ENCODE measurements around the gene RPRD1B.
"Not testable (repeated sequence)": the region's sequence is repeated elsewhere in the genome, so short reads cannot be mapped to it uniquely, and the experiment has no call there.

RPRD1B gene

GRCh38 chr20:38106461-38106860 is 72.9 kb downstream of the RPRD1B start:
- H3K9ac ChIP-seq (ENCODE audit: low read length), result no peak overlapping the region

GRCh38 chr20:38107386-38107785 is 73.8 kb downstream of the RPRD1B start:
- not testable (repeated sequence) for H3K36me3 ChIP-seq (ENCODE audit: control insufficient read depth, insufficient read depth, low read length); H3K4me1 ChIP-seq (ENCODE audit: control insufficient read depth, insufficient read depth, low read length); H3K9me3 ChIP-seq (ENCODE audit: control insufficient read depth, low read length); H3K9ac ChIP-seq (ENCODE audit: low read length); H3K4me3 ChIP-seq (ENCODE audit: low read length); H3K27me3 ChIP-seq (ENCODE audit: control insufficient read depth, insufficient read depth, low read length)

More at GRCh38 chr20:38106461-38106860, 72.9 kb downstream of the RPRD1B start:
- Histone ChIP-seq H3K4me1 (ENCODE audit: control insufficient read depth, insufficient read depth, low read length) (peaks cover 5% of the 10 kb centered on the region), H3K9me3 (ENCODE audit: control insufficient read depth, low read length) (no peaks in the 10 kb centered on the region), H3K36me3 (ENCODE audit: control insufficient read depth, insufficient read depth, low read length) (no peaks in the 10 kb centered on the region), H3K4me3 (ENCODE audit: low read length) (no peak overlapping the region), H3K27me3 (ENCODE audit: control insufficient read depth, insufficient read depth, low read length) (no peaks in the 10 kb centered on the region)

DNA sequence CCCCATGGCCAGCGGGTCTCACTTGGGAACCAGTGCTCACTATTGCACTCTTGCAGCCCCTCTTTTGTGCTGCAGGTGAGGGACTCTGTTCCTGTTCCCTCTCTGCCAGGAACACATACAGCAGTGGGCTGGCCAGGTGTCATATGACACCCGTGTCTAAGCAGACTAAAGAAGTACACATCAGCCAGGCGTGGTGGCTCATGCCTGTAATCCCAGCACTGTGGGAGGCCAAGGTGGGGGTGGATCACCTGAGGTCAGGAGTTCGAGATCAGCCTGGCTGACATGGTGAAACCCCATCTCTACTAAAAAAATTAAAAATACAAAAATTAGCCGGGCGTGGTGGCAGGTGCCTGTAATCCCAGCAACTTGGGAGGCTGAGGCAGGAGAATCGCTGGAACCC is 74.4 kb downstream of the RPRD1B start:
- H3K9ac ChIP-seq (ENCODE audit: low read length); H3K4me1 ChIP-seq (ENCODE audit: control insufficient read depth, insufficient read depth, low read length); H3K9me3 ChIP-seq (ENCODE audit: control insufficient read depth, low read length); H3K4me3 ChIP-seq (ENCODE audit: low read length); H3K27me3 ChIP-seq (ENCODE audit: control insufficient read depth, insufficient read depth, low read length); H3K36me3 ChIP-seq (ENCODE audit: control insufficient read depth, insufficient read depth, low read length): not testable (repeated sequence)

DNA sequence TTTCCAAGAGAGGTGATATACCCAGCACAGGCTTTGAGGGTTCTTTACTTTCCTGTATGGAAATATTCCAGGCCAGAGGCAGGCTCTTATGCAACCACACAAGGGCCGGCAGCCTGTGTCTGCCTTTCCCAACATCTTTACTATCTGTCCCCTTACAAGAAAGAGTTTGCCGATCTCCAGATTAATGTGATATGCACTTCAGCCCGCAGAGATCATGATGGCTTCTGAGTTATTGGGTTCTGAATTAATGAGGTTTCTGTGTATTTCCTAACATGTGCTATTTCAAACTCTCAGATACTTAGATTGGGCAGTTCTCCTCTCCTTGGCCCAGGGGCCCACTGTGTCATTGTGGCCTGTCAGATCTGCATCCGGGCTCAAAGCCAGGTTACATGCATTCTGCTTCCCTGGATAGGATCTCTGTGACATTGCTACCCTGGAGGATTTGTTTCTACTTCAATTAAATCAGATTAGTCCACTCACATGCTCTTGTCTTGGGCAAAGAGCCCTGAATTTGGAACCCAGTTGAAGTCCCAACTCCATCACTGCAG is 75.0 kb downstream of the RPRD1B start:
- H3K27me3 ChIP-seq (ENCODE audit: control insufficient read depth, insufficient read depth, low read length), result no peaks in the 10 kb centered on the region
- H3K36me3 ChIP-seq (ENCODE audit: control insufficient read depth, insufficient read depth, low read length), result no peaks in the 10 kb centered on the region
- H3K9ac ChIP-seq (ENCODE audit: low read length), result no peak overlapping the region
- H3K9me3 ChIP-seq (ENCODE audit: control insufficient read depth, low read length), result no peaks in the 10 kb centered on the region
- H3K4me1 ChIP-seq (ENCODE audit: control insufficient read depth, insufficient read depth, low read length), result peaks cover 5% of the 10 kb centered on the region
- H3K4me3 ChIP-seq (ENCODE audit: low read length), result no peak overlapping the region

GRCh38 chr20:38108986-38109541 is 75.5 kb downstream of the RPRD1B start:
- no peaks in the 10 kb centered on the region for H3K36me3 ChIP-seq (ENCODE audit: control insufficient read depth, insufficient read depth, low read length)
- no peak overlapping the region for H3K4me3 ChIP-seq (ENCODE audit: low read length)
- no peaks in the 10 kb centered on the region for H3K9me3 ChIP-seq (ENCODE audit: control insufficient read depth, low read length)
- no peaks in the 10 kb centered on the region for H3K27me3 ChIP-seq (ENCODE audit: control insufficient read depth, insufficient read depth, low read length)
- peaks cover 6% of the 10 kb centered on the region for H3K4me1 ChIP-seq (ENCODE audit: control insufficient read depth, insufficient read depth, low read length)
- no peak overlapping the region for H3K9ac ChIP-seq (ENCODE audit: low read length)

DNA sequence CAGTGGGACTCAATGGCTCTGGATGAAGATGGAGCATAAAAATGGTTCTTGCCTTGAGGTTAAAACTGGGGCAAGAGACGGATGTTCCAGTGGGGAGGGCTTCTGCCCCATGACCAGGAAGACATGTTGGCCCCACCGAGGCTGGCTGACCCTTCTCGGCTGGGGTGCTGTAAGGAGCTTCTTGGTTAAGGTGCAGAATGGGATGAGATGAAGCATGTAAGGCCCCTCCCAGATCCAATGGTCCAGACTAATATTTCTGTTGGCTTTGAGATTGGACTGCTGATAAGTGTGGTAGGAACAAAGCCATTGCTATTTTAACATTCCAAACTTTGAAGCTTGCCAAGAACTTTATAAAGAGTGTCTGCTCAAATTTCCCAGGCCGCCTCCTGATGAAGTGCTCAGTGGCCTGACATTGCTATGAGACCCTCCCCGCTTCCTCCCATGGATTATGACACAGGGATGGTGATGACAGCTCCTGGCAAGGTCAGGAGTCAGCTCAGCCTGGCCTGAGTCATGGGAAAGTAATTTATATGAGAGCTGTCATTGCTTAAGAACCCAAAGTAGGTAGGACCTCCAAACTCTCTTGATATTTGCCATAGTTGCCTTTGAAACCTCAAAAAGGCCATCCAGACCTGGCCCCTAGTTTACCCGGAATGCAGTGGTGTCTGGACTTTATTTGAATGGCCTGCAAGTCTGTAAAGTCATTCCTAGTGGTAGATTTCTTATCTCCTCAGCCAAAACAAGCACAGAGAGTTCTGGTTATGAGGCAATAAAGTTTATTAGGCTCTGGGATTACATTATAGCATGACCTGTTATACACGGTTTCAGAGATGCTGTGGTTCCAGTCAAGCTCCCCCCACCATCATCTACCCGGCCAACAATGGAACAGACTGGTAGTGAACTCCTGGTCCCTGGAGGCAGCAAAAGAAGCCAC is 76.3 kb downstream of the RPRD1B start:
- no peak overlapping the region for H3K9ac ChIP-seq (ENCODE audit: low read length)
- peaks cover 7% of the 10 kb centered on the region for H3K4me1 ChIP-seq (ENCODE audit: control insufficient read depth, insufficient read depth, low read length)
- no peaks in the 10 kb centered on the region for H3K27me3 ChIP-seq (ENCODE audit: control insufficient read depth, insufficient read depth, low read length)
- H3K4me3 ChIP-seq (ENCODE audit: low read length), result no peak overlapping the region
- no peaks in the 10 kb centered on the region for H3K9me3 ChIP-seq (ENCODE audit: control insufficient read depth, low read length)
- H3K36me3 ChIP-seq (ENCODE audit: control insufficient read depth, insufficient read depth, low read length), result no peaks in the 10 kb centered on the region

DNA sequence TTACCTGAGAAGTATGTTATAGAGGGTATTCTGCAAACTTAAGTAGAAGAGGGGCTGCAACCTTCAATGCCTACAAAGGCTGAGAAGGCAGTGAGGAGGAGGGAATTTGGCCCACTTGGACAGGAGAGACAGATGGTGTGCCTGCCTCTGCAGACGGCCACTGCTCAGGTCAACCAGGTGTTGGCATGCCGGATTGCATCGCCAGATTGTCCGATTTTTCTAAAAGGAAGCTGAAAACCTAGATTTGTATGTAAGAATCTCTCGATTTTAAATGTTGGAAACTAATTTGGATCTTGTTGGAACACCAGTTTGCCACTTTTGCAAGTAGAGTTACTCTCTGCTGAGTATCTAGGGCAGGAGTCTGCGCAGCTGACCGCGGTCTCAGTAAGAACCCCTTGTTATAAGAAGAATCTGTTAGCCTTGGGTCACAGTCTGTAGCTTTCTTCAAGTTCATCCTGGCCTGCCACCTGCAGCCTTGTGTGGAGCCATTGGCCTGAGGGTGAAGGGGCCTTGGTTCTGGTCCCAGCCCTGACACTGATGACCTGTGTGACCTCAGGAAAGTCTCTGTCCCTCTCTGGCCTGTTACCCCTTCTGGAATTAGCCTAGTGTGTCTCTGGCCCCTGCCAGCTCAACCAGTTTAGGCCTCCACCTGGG is 77.1 kb downstream of the RPRD1B start:
- H3K27me3 ChIP-seq (ENCODE audit: control insufficient read depth, insufficient read depth, low read length), result no peaks in the 10 kb centered on the region
- H3K4me3 ChIP-seq (ENCODE audit: low read length), result no peak overlapping the region
- peaks cover 7% of the 10 kb centered on the region for H3K4me1 ChIP-seq (ENCODE audit: control insufficient read depth, insufficient read depth, low read length)
- no peaks in the 10 kb centered on the region for H3K9me3 ChIP-seq (ENCODE audit: control insufficient read depth, low read length)
- no peak overlapping the region for H3K9ac ChIP-seq (ENCODE audit: low read length)
- H3K36me3 ChIP-seq (ENCODE audit: control insufficient read depth, insufficient read depth, low read length), result no peaks in the 10 kb centered on the region

GRCh38 chr20:38111366-38112232 is 78.1 kb downstream of the RPRD1B start:
- Histone ChIP-seq H3K36me3 (ENCODE audit: control insufficient read depth, insufficient read depth, low read length) (no peaks in the 10 kb centered on the region), H3K9ac (ENCODE audit: low read length) (no peak overlapping the region), H3K4me3 (ENCODE audit: low read length) (no peak overlapping the region), H3K4me1 (ENCODE audit: control insufficient read depth, insufficient read depth, low read length) (peaks cover 7% of the 10 kb centered on the region), H3K27me3 (ENCODE audit: control insufficient read depth, insufficient read depth, low read length) (no peaks in the 10 kb centered on the region), H3K9me3 (ENCODE audit: control insufficient read depth, low read length) (no peaks in the 10 kb centered on the region)

DNA sequence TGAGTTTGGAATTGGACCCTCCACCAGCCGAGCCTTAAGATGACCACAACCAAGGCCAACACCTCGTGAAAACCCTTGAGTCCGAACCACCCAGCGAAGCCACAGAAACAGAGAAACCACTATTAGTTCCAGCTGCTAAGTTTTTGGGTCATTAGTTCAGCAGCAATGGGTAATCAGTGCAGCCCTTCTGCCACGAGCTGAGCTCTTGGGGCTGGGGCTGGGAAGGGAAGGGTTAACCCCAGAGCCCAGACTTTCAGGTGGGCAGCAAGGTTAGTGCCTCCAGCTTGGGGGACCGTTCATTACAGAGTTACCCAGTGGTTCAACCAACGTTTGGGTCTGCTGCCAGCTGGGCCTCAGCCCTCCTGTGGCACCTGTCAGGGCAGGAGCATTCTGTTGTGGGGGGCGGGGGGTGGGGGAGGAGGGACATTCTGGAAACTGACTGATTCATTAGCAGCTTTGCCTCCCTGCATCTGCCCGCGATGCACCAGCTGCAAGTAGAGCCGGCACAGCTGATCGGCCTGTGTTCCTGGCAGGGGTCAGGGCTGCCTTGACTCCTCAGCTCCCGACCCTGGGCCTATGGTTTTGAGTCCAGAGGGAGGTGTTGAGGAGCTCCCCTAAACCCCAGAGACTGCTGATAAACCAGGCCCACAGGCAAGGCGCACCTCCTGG is 78.8 kb downstream of the RPRD1B start:
- H3K4me3 ChIP-seq (ENCODE audit: low read length), result no peak overlapping the region
- no peaks in the 10 kb centered on the region for H3K27me3 ChIP-seq (ENCODE audit: control insufficient read depth, insufficient read depth, low read length)
- no peak overlapping the region for H3K9ac ChIP-seq (ENCODE audit: low read length)
- H3K9me3 ChIP-seq (ENCODE audit: control insufficient read depth, low read length), result no peaks in the 10 kb centered on the region
- H3K36me3 ChIP-seq (ENCODE audit: control insufficient read depth, insufficient read depth, low read length), result no peaks in the 10 kb centered on the region
- H3K4me1 ChIP-seq (ENCODE audit: control insufficient read depth, insufficient read depth, low read length), result peaks cover 7% of the 10 kb centered on the region

- Histone ChIP-seq H3K9me3 (ENCODE audit: control insufficient read depth, low read length) (no peaks in the 10 kb centered on the region), H3K36me3 (ENCODE audit: control insufficient read depth, insufficient read depth, low read length) (no peaks in the 10 kb centered on the region), H3K9ac (ENCODE audit: low read length) (no peak overlapping the region), H3K4me3 (ENCODE audit: low read length) (no peak overlapping the region), H3K27me3 (ENCODE audit: control insufficient read depth, insufficient read depth, low read length) (no peaks in the 10 kb centered on the region), H3K4me1 (ENCODE audit: control insufficient read depth, insufficient read depth, low read length) (peaks cover 7% of the 10 kb centered on the region)
Observed at GRCh38 chr20:38112930-38113294, 79.4 kb downstream of the RPRD1B start.

Data from mucosa of stomach (tissue), 1 donor.